ENCODE results near the gene NGRN.
"Not testable (repeated sequence)": the region's sequence is repeated elsewhere in the genome, so short reads cannot be mapped to it uniquely, and the experiment has no call there.

DNA sequence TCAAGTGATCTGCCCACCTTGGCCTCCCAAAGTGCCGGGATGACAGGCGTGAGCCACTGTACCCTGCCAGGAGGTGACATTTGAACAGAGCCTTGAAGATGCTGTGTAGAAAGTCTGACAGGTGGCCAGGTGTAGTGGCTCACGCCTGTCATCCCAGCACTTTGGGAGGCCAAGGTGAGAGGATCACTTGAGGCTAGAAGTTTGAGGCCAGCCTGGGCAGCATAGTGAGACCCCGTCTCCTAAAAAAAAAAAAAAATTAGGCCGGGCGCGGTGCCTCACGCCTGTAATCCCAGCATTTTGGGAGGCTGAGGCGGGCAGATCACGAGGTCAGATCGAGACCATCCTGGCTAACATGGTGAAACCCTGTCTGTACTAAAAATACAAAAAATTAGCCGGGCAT lies 13.0 kb downstream of the NGRN start:
- TF ChIP-seq, protein P1, sequence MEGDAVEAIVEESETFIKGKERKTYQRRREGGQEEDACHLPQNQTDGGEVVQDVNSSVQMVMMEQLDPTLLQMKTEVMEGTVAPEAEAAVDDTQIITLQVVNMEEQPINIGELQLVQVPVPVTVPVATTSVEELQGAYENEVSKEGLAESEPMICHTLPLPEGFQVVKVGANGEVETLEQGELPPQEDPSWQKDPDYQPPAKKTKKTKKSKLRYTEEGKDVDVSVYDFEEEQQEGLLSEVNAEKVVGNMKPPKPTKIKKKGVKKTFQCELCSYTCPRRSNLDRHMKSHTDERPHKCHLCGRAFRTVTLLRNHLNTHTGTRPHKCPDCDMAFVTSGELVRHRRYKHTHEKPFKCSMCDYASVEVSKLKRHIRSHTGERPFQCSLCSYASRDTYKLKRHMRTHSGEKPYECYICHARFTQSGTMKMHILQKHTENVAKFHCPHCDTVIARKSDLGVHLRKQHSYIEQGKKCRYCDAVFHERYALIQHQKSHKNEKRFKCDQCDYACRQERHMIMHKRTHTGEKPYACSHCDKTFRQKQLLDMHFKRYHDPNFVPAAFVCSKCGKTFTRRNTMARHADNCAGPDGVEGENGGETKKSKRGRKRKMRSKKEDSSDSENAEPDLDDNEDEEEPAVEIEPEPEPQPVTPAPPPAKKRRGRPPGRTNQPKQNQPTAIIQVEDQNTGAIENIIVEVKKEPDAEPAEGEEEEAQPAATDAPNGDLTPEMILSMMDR (conservative IDR thresholded peaks at IDR 0.05; ENCODE audit: low read depth, low read length): not testable (repeated sequence)
- not testable (repeated sequence) for TF ChIP-seq EZH2 (IDR thresholded peaks at IDR 0.05; ENCODE audit: borderline replicate concordance, low read depth, low read length, poor library complexity, severe bottlenecking)

Measured in A673 (cell line).